ENCODE results near the gene CAD. TPM values are rescaled to one million over a fixed set of nuclear protein-coding genes. Genes with fewer than 3 reads are reported as not detected.

CAD gene
- total RNA-seq, 1 experiment from 2014 or later: 66.5 TPM

GRCh38 chr2:27290549-27290948 is 73.4 kb downstream of the CAD start:
- intact Hi-C loops (cut with micrococcal nuclease): no loop called here

GRCh38 chr2:27291865-27292264 is 74.7 kb downstream of the CAD start:
- Mint-ChIP-seq H3K9me3 (ENCODE audit: unreplicated experiment) (no peaks in the 10 kb centered on the region), H3K4me3 (ENCODE audit: unreplicated experiment) (no peak overlapping the region), H3K4me1 (ENCODE audit: insufficient read depth, unreplicated experiment) (peaks cover 8% of the 10 kb centered on the region), H3K36me3 (ENCODE audit: insufficient read depth, unreplicated experiment) (no peaks in the 10 kb centered on the region), H3K27me3 (ENCODE audit: insufficient read depth, unreplicated experiment) (peaks cover 14% of the 10 kb centered on the region), H3K27ac (ENCODE audit: low read depth, unreplicated experiment) (no peak overlapping the region)
- ChIA-PET CTCF (interaction anchor here (0.6 to 6.1 kb wide), 5 partner anchors 11 to 194 kb away, joined by 3 to 46 read pairs (median 9); partner anchors contain the start of gene TRIM54), POLR2A (interaction anchor here (1.9 to 2.9 kb wide), 2 partner anchors 9 to 32 kb away, joined by 7 to 22 read pairs; partner anchors contain the start of gene TRIM54)
- TF ChIP-seq CTCF (IDR thresholded peaks at IDR 0.05; ENCODE audit: unreplicated experiment): no peak
- intact Hi-C loops (cut with micrococcal nuclease): no loop called here
- peak; percentile 33 for DNase-seq (ENCODE audit: unreplicated experiment)
- no TSS peak for BruUV-seq (replicated peaks)

More at GRCh38 chr2:27290549-27290948, 73.4 kb downstream of the CAD start:
- H3K4me1 Mint-ChIP-seq (ENCODE audit: insufficient read depth, unreplicated experiment): peaks cover 8% of the 10 kb centered on the region
- no peak overlapping the region for H3K4me3 Mint-ChIP-seq (ENCODE audit: unreplicated experiment)
- H3K27ac Mint-ChIP-seq (ENCODE audit: low read depth, unreplicated experiment): no peak overlapping the region
- POLR2A ChIA-PET: no interaction called here
- TF ChIP-seq CTCF (IDR thresholded peaks at IDR 0.05; ENCODE audit: unreplicated experiment): no peak
- CTCF ChIA-PET: interaction anchor here (1.4 to 5.1 kb wide), 3 partner anchors 9 to 13 kb away, joined by 4 to 32 read pairs (median 9); partner anchors contain the start of gene TRIM54
- peaks cover 14% of the 10 kb centered on the region for H3K27me3 Mint-ChIP-seq (ENCODE audit: insufficient read depth, unreplicated experiment)
- no peak for DNase-seq (ENCODE audit: unreplicated experiment)
- no peaks in the 10 kb centered on the region for H3K9me3 Mint-ChIP-seq (ENCODE audit: unreplicated experiment)
- BruUV-seq (replicated peaks): no TSS peak
- no peaks in the 10 kb centered on the region for H3K36me3 Mint-ChIP-seq (ENCODE audit: insufficient read depth, unreplicated experiment)

Other genes with a start within 250 kb of the CAD start
- gene MAPRE3, start 246.7 kb upstream of the CAD start, total RNA-seq (2022): 18.0 and 26.0 TPM in 2 replicates
- 118 and 138 TPM in 2 replicates for gene TMEM214, start 184.4 kb upstream of the CAD start, total RNA-seq (2022)
- gene AGBL5, start 165.7 kb upstream of the CAD start, total RNA-seq (2022): 18.9 and 22.7 TPM in 2 replicates
- 257 and 340 TPM in 2 replicates for gene OST4, start 145.7 kb upstream of the CAD start, total RNA-seq (2022)
- 0.20 and 0.21 TPM in 2 replicates for gene EMILIN1, start 138.8 kb upstream of the CAD start, total RNA-seq (2022)
- gene KHK, start 130.6 kb upstream of the CAD start, total RNA-seq (2022): 1.7 and 2.6 TPM in 2 replicates
- 10.9 and 12.9 TPM in 2 replicates for gene CGREF1, start 98.2 kb upstream of the CAD start, total RNA-seq (2022)
- gene ABHD1, start 93.6 kb upstream of the CAD start, total RNA-seq (2022): not detected in 2 replicates
- gene PREB, start 82.7 kb upstream of the CAD start, total RNA-seq (2022): 55.1 and 68.5 TPM in 2 replicates
- not detected in 2 replicates for gene PRR30, start 78.0 kb upstream of the CAD start, total RNA-seq (2022)
- not detected in 2 replicates for gene TCF23, start 68.4 kb upstream of the CAD start, total RNA-seq (2022)
- gene ATRAID, start 5.3 kb upstream of the CAD start, total RNA-seq (2022): 115 and 122 TPM in 2 replicates
- gene SLC5A6, start 5.1 kb upstream of the CAD start, total RNA-seq (2022): 25.9 and 26.9 TPM in 2 replicates
- not detected in 2 replicates for gene SLC30A3, start 45.7 kb downstream of the CAD start, total RNA-seq (2022)
- gene DNAJC5G, start 58.1 kb downstream of the CAD start, total RNA-seq (2022): not detected in 2 replicates
- gene TRIM54, start 65.1 kb downstream of the CAD start, total RNA-seq (2022): not detected in 2 replicates
- gene UCN, start 91.1 kb downstream of the CAD start, total RNA-seq (2022): 7.9 and 9.5 TPM in 2 replicates
- 104 and 114 TPM in 2 replicates for gene MPV17, start 105.7 kb downstream of the CAD start, total RNA-seq (2022)
- gene GTF3C2, start 139.4 kb downstream of the CAD start, total RNA-seq (2022): 47.5 and 47.8 TPM in 2 replicates
- 42.7 and 50.1 TPM in 2 replicates for gene EIF2B4, start 153.0 kb downstream of the CAD start, total RNA-seq (2022)
- gene SNX17, start 153.2 kb downstream of the CAD start, total RNA-seq (2022): 101 and 125 TPM in 2 replicates
- gene ZNF513, start 163.4 kb downstream of the CAD start, total RNA-seq (2022): 14.8 and 16.2 TPM in 2 replicates
- gene PPM1G, start 192.2 kb downstream of the CAD start, total RNA-seq (2022): 85.7 and 123 TPM in 2 replicates
- 79.5 and 97.3 TPM in 2 replicates for gene NRBP1, start 211.3 kb downstream of the CAD start, total RNA-seq (2022)
- gene KRTCAP3, start 225.0 kb downstream of the CAD start, total RNA-seq (2022): 4.1 and 6.9 TPM in 2 replicates

Measured in MCF 10A (cell line).